ENCODE results near the gene NUP153. TPM values are rescaled to one million over a fixed set of nuclear protein-coding genes. Genes with fewer than 3 reads are reported as not detected.

Gene NUP153
- total RNA-seq, 1 experiment from 2014 or later, result 104 TPM

GRCh38 chr6:17744019-17744756, 37.5 kb upstream of the NUP153 start:
- no peaks in the 10 kb centered on the region for H3K36me3 ChIP-seq (ENCODE audit: insufficient read depth, low read length, poor library complexity, severe bottlenecking)
- H3K27ac ChIP-seq (ENCODE audit: low read depth, low read length, poor library complexity, severe bottlenecking), result no peak overlapping the region
- H3K4me1 ChIP-seq (ENCODE audit: insufficient read depth, low read length, poor library complexity, severe bottlenecking), result peaks cover 18% of the 10 kb centered on the region
- DNase-seq (ENCODE audit: low spot score), result no peak
- no TSS peak for BruUV-seq (replicated peaks)
- no peak overlapping the region for H3K4me3 ChIP-seq (ENCODE audit: low read depth, low read length, poor library complexity, severe bottlenecking)
- ChIA-PET POLR2A (ENCODE audit: low non-redundant PET) (no interaction called here), CTCF (no interaction called here)
- TF ChIP-seq EZH2 (IDR thresholded peaks at IDR 0.05; ENCODE audit: borderline replicate concordance, low read depth, low read length, poor library complexity, severe bottlenecking) (no peak), CTCF (conservative IDR thresholded peaks at IDR 0.05; ENCODE audit: low read depth, low read length) (no peak)
- no peaks in the 10 kb centered on the region for H3K9me3 ChIP-seq (ENCODE audit: low read depth, low read length, poor library complexity, severe bottlenecking)
- intact Hi-C loops (cut with micrococcal nuclease; ENCODE audit: unreplicated experiment), result no loop called here
- H3K27me3 ChIP-seq (replicated peaks; ENCODE audit: insufficient read depth, low read depth, low read length, poor library complexity), result no peaks in the 10 kb centered on the region

- peaks cover 18% of the 10 kb centered on the region for H3K4me1 ChIP-seq (ENCODE audit: insufficient read depth, low read length, poor library complexity, severe bottlenecking)
- no TSS peak for BruUV-seq (replicated peaks)
- H3K36me3 ChIP-seq (ENCODE audit: insufficient read depth, low read length, poor library complexity, severe bottlenecking), result no peaks in the 10 kb centered on the region
- no peak overlapping the region for H3K4me3 ChIP-seq (ENCODE audit: low read depth, low read length, poor library complexity, severe bottlenecking)
- no peak for TF ChIP-seq EZH2 (IDR thresholded peaks at IDR 0.05; ENCODE audit: borderline replicate concordance, low read depth, low read length, poor library complexity, severe bottlenecking)
- intact Hi-C loops (cut with micrococcal nuclease; ENCODE audit: unreplicated experiment), result no loop called here
- H3K27ac ChIP-seq (ENCODE audit: low read depth, low read length, poor library complexity, severe bottlenecking), result no peak overlapping the region
- ChIA-PET CTCF (no interaction called here), POLR2A (ENCODE audit: low non-redundant PET) (no interaction called here)
- DNase-seq (ENCODE audit: low spot score), result no peak
- no peaks in the 10 kb centered on the region for H3K27me3 ChIP-seq (replicated peaks; ENCODE audit: insufficient read depth, low read depth, low read length, poor library complexity)
- peaks cover 22% of the 10 kb centered on the region for H3K9me3 ChIP-seq (ENCODE audit: low read depth, low read length, poor library complexity, severe bottlenecking)
These were observed 34.8 kb upstream of the NUP153 start for GRCh38 chr6:17741507-17741906.

GRCh38 chr6:17740559-17741220, 34.0 kb upstream of the NUP153 start:
- Histone ChIP-seq H3K36me3 (ENCODE audit: insufficient read depth, low read length, poor library complexity, severe bottlenecking) (no peaks in the 10 kb centered on the region), H3K27me3 (replicated peaks; ENCODE audit: insufficient read depth, low read depth, low read length, poor library complexity) (no peaks in the 10 kb centered on the region), H3K4me3 (ENCODE audit: low read depth, low read length, poor library complexity, severe bottlenecking) (no peak overlapping the region), H3K27ac (ENCODE audit: low read depth, low read length, poor library complexity, severe bottlenecking) (peak overlapping the region; percentile 34), H3K9me3 (ENCODE audit: low read depth, low read length, poor library complexity, severe bottlenecking) (peaks cover 22% of the 10 kb centered on the region), H3K4me1 (ENCODE audit: insufficient read depth, low read length, poor library complexity, severe bottlenecking) (peaks cover 18% of the 10 kb centered on the region)
- CTCF ChIA-PET, result no interaction called here
- peak; percentile 62 for DNase-seq (ENCODE audit: low spot score)
- intact Hi-C loops (cut with micrococcal nuclease; ENCODE audit: unreplicated experiment), result no loop called here
- no TSS peak for BruUV-seq (replicated peaks)
- TF ChIP-seq EZH2 (IDR thresholded peaks at IDR 0.05; ENCODE audit: borderline replicate concordance, low read depth, low read length, poor library complexity, severe bottlenecking) (no peak), CTCF (conservative IDR thresholded peaks at IDR 0.05; ENCODE audit: low read depth, low read length) (no peak)
- POLR2A ChIA-PET (ENCODE audit: low non-redundant PET), result no interaction called here

All from A673 (cell line).